HG03520 (cell line): Measurements from ENCODE around the gene NMS.

Experiments used
- ATAC-seq: cut with Tn5 transposase; IDR thresholded peaks from one replicate; pipeline ENCODE4 v1.9.1; 2021; ENCODE audit warnings: mild to moderate bottlenecking, moderate library complexity; ENCODE audit not compliant: unreplicated experiment

Gene NMS

GRCh38 chr2:100484390-100484789 lies 14.1 kb downstream of the NMS start:
- no peak for ATAC-seq

- ATAC-seq = no peak
Measured at GRCh38 chr2:100485396-100485795, 15.1 kb downstream of the NMS start.

- ATAC-seq = no peak
Measured at GRCh38 chr2:100494712-100495111, 24.4 kb downstream of the NMS start.

GRCh38 chr2:100502782-100503181 lies 32.5 kb downstream of the NMS start:
- no peak for ATAC-seq

GRCh38 chr2:100504542-100504941 lies 34.3 kb downstream of the NMS start:
- ATAC-seq = no peak

GRCh38 chr2:100509066-100509465 lies 38.8 kb downstream of the NMS start:
- no peak for ATAC-seq

- no peak for ATAC-seq
Measured at GRCh38 chr2:100513650-100514049, 43.4 kb downstream of the NMS start.

- no peak for ATAC-seq
Measured at GRCh38 chr2:100517556-100517955, 47.3 kb downstream of the NMS start.

- no peak for ATAC-seq
Measured at GRCh38 chr2:100518801-100519200, 48.5 kb downstream of the NMS start.

GRCh38 chr2:100520224-100520623 lies 49.9 kb downstream of the NMS start:
- ATAC-seq = no peak

GRCh38 chr2:100522430-100522829 lies 52.1 kb downstream of the NMS start:
- ATAC-seq = no peak

- ATAC-seq = no peak
Measured at GRCh38 chr2:100524331-100524730, 54.0 kb downstream of the NMS start.

- ATAC-seq = no peak
Measured at GRCh38 chr2:100526868-100527267, 56.6 kb downstream of the NMS start.

- ATAC-seq = no peak
Measured at GRCh38 chr2:100527440-100528015, 57.2 kb downstream of the NMS start.

- ATAC-seq = no peak
Measured at GRCh38 chr2:100529176-100529575, 58.9 kb downstream of the NMS start.

- no peak for ATAC-seq
Measured at GRCh38 chr2:100529900-100530299, 59.6 kb downstream of the NMS start.
